HG02571 (cell line): ENCODE measurements around the gene IGF1R.

Experiments
- ATAC-seq: cut with Tn5 transposase; IDR thresholded peaks from one replicate; pipeline ENCODE4 v1.9.1; 2021; ENCODE audit warnings: mild to moderate bottlenecking, moderate library complexity; ENCODE audit not compliant: unreplicated experiment

IGF1R gene

DNA sequence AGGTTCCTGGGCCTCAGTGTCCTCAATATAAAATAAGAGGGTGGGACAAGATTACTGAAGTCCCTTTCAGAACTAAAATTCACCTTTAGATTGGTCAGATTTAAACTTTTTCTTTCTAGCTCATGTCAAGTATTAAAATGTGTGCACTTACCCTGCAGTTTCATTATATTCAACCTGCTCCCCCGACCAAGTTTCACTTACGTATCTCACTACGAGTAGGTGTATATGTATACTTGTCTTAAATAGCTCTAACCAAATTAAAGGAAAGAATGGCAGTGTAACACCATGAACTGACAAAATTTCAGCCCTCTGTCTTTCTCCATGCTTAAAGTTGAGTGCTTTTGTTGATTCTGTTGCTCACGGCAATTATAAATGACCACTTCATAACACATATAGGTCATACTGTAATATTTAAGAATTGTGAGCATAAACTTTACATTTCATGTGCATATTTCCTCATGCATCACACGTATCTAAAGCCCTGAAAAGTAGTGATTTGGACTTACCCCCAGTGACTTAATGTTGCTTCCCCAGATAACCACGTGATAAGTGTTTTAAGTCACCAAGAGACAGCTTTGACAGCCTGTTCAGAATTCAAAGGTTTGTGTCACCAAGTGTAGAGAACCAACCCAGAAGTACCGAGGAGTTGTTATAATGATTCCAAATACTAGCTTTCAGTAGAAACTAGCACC is 289.2 kb downstream of the IGF1R start:
- ATAC-seq = peak; percentile 83

- ATAC-seq = no peak
Measured at GRCh38 chr15:98938105-98938417, 289.7 kb downstream of the IGF1R start.

DNA sequence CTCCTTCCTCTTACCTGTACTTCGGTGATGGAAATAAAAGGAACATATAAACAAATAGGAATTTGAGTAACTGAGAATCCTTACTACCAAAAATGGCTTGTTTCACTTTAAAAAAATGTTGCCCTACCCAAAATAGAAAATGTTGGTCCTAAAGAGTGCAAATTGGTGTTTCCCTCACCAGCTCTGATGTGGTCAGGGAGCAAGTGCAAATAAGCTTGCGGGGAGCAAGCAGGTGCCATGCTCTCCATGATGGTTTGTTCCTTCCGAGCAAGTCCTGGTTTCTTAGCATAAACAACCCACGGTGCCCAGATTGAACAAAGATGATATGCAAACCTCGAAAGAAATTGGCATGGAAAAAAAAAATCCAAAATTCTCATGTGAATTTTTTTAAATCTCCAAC is 290.5 kb downstream of the IGF1R start:
- ATAC-seq = no peak

- no peak for ATAC-seq
Measured at GRCh38 chr15:98939311-98940080, 291.2 kb downstream of the IGF1R start.

DNA sequence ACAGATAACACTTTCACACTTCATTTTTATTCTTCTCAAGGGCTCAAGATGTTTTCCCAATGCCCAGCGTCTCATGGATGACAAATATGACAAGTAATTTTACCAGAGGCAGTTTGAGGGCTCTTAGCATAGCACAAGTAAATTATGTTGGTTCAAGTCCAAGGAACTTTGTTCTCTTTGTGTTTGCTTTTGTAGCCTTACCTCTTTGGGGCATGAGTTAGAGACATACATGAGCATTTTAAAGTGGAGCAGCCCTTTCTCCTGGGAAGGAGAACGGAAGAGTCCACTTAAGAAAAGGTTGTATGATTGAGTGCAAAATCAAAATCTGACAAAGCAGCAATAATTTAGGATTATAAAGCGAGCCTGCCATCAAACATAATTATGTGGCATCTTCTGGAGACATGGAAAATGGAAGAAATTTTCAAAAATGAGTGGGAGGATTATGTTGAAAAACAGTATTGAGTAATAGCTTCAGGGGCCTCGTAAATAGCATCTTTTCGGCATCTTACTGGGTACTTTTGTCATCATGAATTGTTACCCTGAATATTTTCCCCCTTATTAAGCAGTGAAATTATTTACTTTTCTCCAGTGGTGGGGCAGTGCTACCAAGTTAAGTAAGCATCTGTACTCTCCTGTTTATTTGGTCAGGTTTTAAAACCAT is 293.4 kb downstream of the IGF1R start:
- ATAC-seq = no peak

- no peak for ATAC-seq
Measured at GRCh38 chr15:98942431-98942830, 294.1 kb downstream of the IGF1R start.

- ATAC-seq = no peak
Measured at GRCh38 chr15:98943051-98943508, 294.7 kb downstream of the IGF1R start.

DNA sequence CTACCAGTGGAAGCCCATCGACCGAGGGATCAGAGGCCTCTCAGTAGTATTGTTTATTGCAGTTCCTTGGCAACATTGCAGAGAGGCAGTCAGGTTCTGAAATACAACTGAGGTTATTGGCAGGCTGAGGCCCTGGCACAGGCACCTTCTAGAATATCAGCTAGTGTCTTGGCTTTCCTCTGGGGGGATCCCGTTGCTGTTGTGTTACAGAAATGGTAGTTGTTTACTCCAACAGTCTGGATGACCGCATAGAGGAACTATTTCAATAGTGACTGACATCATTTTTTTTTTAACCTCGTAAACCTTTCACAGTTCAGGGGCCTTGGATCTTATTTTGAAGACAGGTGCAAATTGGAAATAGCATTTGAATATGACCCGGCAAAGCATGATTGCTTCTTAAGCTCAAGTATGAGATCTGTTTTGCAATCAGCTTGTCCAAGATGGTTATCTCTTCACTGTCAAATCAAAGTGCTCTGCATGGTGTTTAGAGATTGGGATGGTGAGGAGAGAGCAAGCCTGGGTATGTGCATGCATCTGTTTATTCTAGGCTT is 295.3 kb downstream of the IGF1R start:
- ATAC-seq = no peak

- no peak for ATAC-seq
Measured at GRCh38 chr15:98946301-98947255, 298.2 kb downstream of the IGF1R start.

DNA sequence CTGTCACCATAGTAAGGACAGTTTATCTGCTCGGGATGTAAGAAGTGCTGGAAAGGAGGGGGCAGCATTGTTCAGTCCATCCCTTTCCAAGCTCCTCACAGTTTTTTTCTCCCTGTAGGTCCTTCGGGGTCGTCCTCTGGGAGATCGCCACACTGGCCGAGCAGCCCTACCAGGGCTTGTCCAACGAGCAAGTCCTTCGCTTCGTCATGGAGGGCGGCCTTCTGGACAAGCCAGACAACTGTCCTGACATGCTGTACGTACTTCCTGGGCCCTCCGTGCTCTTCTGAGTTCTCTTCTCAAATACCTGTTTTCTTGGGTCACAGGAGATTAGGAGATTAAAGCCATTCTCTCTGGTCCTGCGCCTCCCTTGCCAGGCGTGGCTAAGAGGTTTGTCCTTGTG is 300.1 kb downstream of the IGF1R start:
- ATAC-seq = no peak

GRCh38 chr15:98948941-98949340 is 300.6 kb downstream of the IGF1R start:
- ATAC-seq = no peak

DNA sequence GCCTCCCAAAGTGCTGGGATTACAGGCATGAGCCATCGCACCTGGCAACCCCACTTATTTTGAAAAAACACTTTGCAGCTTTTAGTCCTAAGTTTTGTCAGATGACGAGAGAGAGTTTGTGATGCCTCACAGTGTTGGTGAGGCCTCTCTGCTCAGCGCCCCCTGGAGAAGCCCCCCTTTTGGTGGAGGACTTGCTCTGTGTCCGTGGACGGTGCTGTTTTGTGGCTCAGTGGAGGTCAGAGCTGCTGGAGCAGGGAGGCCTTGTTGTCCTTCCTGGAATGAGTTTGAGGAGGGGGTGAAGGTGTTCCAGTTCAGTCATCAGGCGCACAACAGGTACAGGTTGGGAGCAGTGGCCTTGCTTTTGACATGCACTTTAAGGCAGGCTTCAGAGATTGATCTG is 301.3 kb downstream of the IGF1R start:
- ATAC-seq = no peak

- no peak for ATAC-seq
Measured at GRCh38 chr15:98950248-98950647, 301.9 kb downstream of the IGF1R start.

DNA sequence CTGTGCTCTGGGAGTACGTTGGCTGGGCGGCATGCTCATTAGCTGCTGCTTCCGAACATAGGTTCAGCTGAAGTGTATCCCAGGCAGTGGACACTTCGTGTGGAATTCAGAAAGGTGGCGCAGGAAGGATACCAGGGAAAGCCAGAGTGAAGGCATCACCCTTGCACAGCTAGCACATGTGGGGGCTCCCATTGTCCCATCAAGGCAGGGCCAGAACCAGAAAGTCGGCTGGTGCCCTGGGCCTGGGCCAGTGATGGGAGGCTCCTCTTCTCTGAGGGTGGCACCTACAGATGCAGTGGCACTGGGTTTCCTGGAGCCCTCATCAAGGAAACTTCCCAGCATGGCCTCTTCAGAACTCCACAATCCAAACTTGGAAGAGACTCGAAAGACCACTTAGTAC is 302.7 kb downstream of the IGF1R start:
- ATAC-seq = no peak

- ATAC-seq = no peak
Measured at GRCh38 chr15:98951493-98952320, 303.4 kb downstream of the IGF1R start.

- ATAC-seq = peak; percentile 97
Measured at GRCh38 chr15:98952381-98952803, 304.1 kb downstream of the IGF1R start.

DNA sequence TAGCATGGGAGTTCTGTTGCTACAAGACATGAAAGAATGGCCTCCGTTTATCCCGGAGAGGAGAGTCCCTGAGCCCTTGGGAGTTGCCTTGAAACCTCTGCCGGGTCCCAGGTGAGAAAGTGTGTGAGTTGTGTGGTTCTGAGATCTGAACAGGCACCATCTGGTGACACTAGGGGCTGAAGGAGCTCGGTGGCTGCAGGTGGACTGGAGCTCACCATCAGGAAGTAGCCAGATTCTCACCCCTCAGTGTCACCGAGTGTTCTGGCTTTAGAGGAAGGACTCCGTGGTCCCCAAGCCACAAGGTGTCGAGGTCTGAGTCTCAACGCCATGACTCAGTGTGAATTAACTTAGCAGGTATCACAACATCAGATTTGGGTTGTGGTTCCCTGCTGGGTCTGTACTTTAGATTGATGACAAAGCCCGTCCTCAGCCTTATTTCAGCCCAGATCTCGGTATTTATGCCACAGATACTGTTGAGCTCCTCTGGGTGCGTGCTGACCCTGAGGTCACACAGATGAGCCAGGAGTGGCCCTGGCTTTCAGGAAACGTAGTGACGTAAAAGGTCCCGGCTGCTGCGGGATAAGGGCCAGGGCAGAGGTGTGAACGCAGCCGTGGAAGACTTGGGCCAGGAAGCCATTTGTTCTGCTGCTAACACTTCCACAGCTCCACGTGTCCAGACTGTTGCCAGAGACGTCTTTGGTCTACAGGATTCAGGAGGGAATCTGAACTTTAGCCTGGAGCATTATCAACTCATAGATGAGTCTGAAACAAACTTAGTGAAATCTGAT is 304.9 kb downstream of the IGF1R start:
- ATAC-seq = no peak

- ATAC-seq = no peak
Measured at GRCh38 chr15:98953968-98954367, 305.6 kb downstream of the IGF1R start.

- no peak for ATAC-seq
Measured at GRCh38 chr15:98954411-98954810, 306.1 kb downstream of the IGF1R start.
